Thoracic aorta (tissue), 2 donors: ENCODE data around the gene ATE1. TPM values are rescaled to one million over a fixed set of nuclear protein-coding genes. Genes with fewer than 3 reads are reported as not detected.

Experiments
- ATAC-seq: fragments of 150-250 bp; one replicate; pipeline ENCODE4 v1.8.0; 2017; ENCODE audit warnings: low read depth; ENCODE audit not compliant: insufficient number of reproducible peaks, low FRiP score
- DNase-seq: peaks from one replicate; pipeline ENCODE4 v3.0.0-alpha.2; 2020; ENCODE audit warnings: low spot score
- H3K27ac ChIP-seq, 2 donors: fragments of 200-600 bp; sonication (generic); 1 replicate in 1 of 2; 2 replicates in 1 of 2; pipeline ENCODE4 v1.5.1; 2016; ENCODE audit warnings: mild to moderate bottlenecking in 2 of 2, moderate library complexity in 2 of 2
- H3K27me3 ChIP-seq: fragments of 200-600 bp; sonication (generic); replicated peaks from 2 replicates; pipeline ENCODE4 v1.6.0; 2016; ENCODE audit warnings: mild to moderate bottlenecking; ENCODE audit not compliant: insufficient read depth
- H3K36me3 ChIP-seq: fragments of 200-600 bp; sonication (generic); one replicate; pipeline ENCODE4 v1.5.1; 2016
- H3K4me1 ChIP-seq, 2 donors: fragments of 200-600 bp; sonication (generic); 1 replicate in 1 of 2; 2 replicates in 1 of 2; pipeline versions ENCODE4 v1.5.1 to v1.6.0; 2016; ENCODE audit warnings: low read depth in 2 of 2, mild to moderate bottlenecking in 1 of 2; ENCODE audit not compliant: control insufficient read depth in 1 of 2
- H3K4me3 ChIP-seq: fragments of 200-600 bp; sonication (generic); 2 replicates; pipeline ENCODE4 v1.5.1; 2016; ENCODE audit warnings: mild to moderate bottlenecking
- H3K9me3 ChIP-seq: fragments of 200-600 bp; sonication (generic); 2 replicates; pipeline ENCODE4 v1.5.1; 2016
- CTCF ChIP-seq: fragments of 200-600 bp; sonication (generic); IDR thresholded peaks from one replicate; pipeline ENCODE4 v1.5.1; 2019; ENCODE audit warnings: antibody characterized with exemption
- total RNA-seq, 2 donors: library from RNA; depleted of rRNA; stranded (reverse); fragments of >200 nt; gene quantifications; one replicate each; pipeline versions ENCODE4 v1.1.0 to v1.2.3, GENCODE V29; 2016

ATE1 gene
- total RNA-seq, 2 donors from 2014 or later = 14.8 to 27.4 TPM

GRCh38 chr10:121698902-121699301 is 228.9 kb downstream of the ATE1 start:
- DNase-seq (no peak), ATAC-seq (no peak)
- Histone ChIP-seq H3K4me3 (no peak overlapping the region), H3K9me3 (no peaks in the 10 kb centered on the region), H3K36me3 (no peaks in the 10 kb centered on the region), H3K4me1 (peaks cover 4 to 7% of the 10 kb centered on the region in 2 donors), H3K27ac (no peak overlapping the region), H3K27me3 (peaks cover 3% of the 10 kb centered on the region)
- TF ChIP-seq CTCF = no peak

GRCh38 chr10:121698336-121698735 is 229.5 kb downstream of the ATE1 start:
- Histone ChIP-seq H3K4me3 (no peak overlapping the region), H3K4me1 (peaks cover 4 to 7% of the 10 kb centered on the region in 2 donors), H3K27ac (no peak overlapping the region), H3K36me3 (no peaks in the 10 kb centered on the region), H3K9me3 (no peaks in the 10 kb centered on the region), H3K27me3 (peaks cover 4% of the 10 kb centered on the region)
- no peak for TF ChIP-seq CTCF
- DNase-seq = no peak
- no peak for ATAC-seq

GRCh38 chr10:121696854-121697253 is 231.0 kb downstream of the ATE1 start:
- Histone ChIP-seq H3K4me1 (no peaks in the 10 kb centered on the region), H3K27ac (no peak overlapping the region), H3K9me3 (no peaks in the 10 kb centered on the region), H3K27me3 (peaks cover 4% of the 10 kb centered on the region), H3K36me3 (no peaks in the 10 kb centered on the region), H3K4me3 (no peak overlapping the region)
- peak; percentile 37 for TF ChIP-seq CTCF
- ATAC-seq (no peak), DNase-seq (no peak)

- Histone ChIP-seq H3K27ac (no peak overlapping the region), H3K36me3 (no peaks in the 10 kb centered on the region), H3K4me3 (no peak overlapping the region), H3K9me3 (no peaks in the 10 kb centered on the region), H3K27me3 (peaks cover 4% of the 10 kb centered on the region), H3K4me1 (no peaks in the 10 kb centered on the region)
- ATAC-seq = no peak
- TF ChIP-seq CTCF = no peak
- DNase-seq = no peak
These were observed 231.9 kb downstream of the ATE1 start for GRCh38 chr10:121695731-121696464.

- no peak for TF ChIP-seq CTCF
- no peak overlapping the region for H3K27ac ChIP-seq
- H3K4me3 ChIP-seq = no peak overlapping the region
- no peak for DNase-seq
- H3K9me3 ChIP-seq = no peaks in the 10 kb centered on the region
- H3K36me3 ChIP-seq = no peaks in the 10 kb centered on the region
- peaks cover 4% of the 10 kb centered on the region for H3K27me3 ChIP-seq
- H3K4me1 ChIP-seq = no peaks in the 10 kb centered on the region
- ATAC-seq = no peak
These were observed 232.7 kb downstream of the ATE1 start for GRCh38 chr10:121694966-121695643.
